Colonic mucosa (tissue), 4 donors: ENCODE results near the gene NTN3. TPM values are rescaled to one million over a fixed set of nuclear protein-coding genes. Genes with fewer than 3 reads are reported as not detected.
A peak's percentile ranks its signal among the peaks of the same experiment; 100 is the strongest.
"Not testable (repeated sequence)": the region's sequence is repeated elsewhere in the genome, so short reads cannot be mapped to it uniquely, and the experiment has no call there.

Experiments used
- DNase-seq: peaks from one replicate; pipeline ENCODE4 v3.0.0-alpha.2; 2020
- H3K27ac ChIP-seq: fragments of 200-600 bp; one replicate; pipeline ENCODE4 v1.8.0; 2021
- H3K27me3 ChIP-seq: fragments of 200-600 bp; one replicate; pipeline ENCODE4 v1.8.0; 2021
- H3K36me3 ChIP-seq: fragments of 200-600 bp; one replicate; pipeline ENCODE4 v1.8.0; 2021
- H3K4me1 ChIP-seq: fragments of 200-600 bp; one replicate; pipeline ENCODE4 v1.8.0; 2021; ENCODE audit warnings: mild to moderate bottlenecking
- H3K4me3 ChIP-seq: fragments of 200-600 bp; one replicate; pipeline ENCODE4 v1.8.0; 2021
- H3K9ac ChIP-seq, 2 donors: one replicate each; pipeline ENCODE4 v1.7.0; 2013; ENCODE audit warnings: control low read depth in 2 of 2, low read depth in 2 of 2, low read length in 2 of 2
- H3K9me3 ChIP-seq: fragments of 200-600 bp; one replicate; pipeline ENCODE4 v1.8.0; 2021
- intact Hi-C: fragments of 100-400 bp; cut with DNase I; formaldehyde crosslinking; loops from one replicate; pipeline ENCODE4 v1.14.1; 2022
- total RNA-seq, 2 donors: library from RNA; stranded (reverse); fragmentation: NEBNext Ultra II Directional in 1 of 2; extraction: Animal tissue kit (Norgen Biotek cat#: 25700) in 1 of 2; gene quantifications; one replicate each; pipeline ENCODE4 v1.2.1, GENCODE V29; 2021
- TF ChIP-seq, protein P1 (sequence below): fragments of 200-600 bp; IDR thresholded peaks from one replicate; pipeline ENCODE4 v1.8.0; 2022; ENCODE audit warnings: antibody characterized with exemption, mild to moderate bottlenecking
- donor health status: healthy.
- donor health status: DM: no; HTN: no; CAD: no.
- donor health status: DM: no; HTN: no; CAD: no.

Gene NTN3
- total RNA-seq, 2 donors from 2014 or later: not detected

DNA sequence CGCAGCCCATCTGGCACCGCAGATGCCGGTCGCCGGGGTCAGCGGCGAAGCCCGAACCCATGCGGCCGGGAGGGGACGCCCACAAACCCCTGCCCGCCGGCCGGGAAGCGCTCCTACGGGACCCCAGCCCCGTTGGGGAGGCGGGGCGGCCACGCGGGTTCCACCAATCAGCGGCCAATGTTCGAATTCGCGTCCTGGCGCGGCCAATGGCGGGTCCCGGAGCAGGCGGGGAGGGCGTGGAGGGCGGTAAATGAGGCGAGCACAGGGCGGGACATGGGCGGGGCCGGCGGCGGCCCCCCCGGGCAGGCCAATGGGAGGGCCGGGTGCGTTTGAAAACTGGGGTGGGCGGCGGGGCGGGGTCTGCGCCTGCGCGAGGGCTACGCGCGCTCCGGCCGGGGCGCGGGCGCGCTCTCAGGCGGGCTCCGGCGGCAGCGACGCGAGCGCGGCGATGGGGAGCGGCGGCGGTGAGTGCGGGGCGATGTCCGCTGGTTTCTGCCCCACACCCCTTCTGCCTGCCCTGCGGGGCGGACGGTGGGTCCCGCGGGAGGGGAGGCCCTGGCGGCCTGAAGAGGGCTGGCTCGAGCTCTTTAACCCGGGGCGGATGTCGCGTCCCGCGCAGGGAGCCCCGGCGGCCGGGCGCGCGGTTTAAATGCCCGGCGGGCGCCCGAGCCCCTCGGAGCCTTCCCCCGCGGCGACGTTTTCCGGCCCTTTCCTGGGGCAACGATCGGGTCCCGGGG lies 41.9 kb upstream of the NTN3 start, which contains the start of gene CCNF:
TSS of gene CCNF (plus strand) at position 414 of the 737 bp plus-strand sequence. CDS start at position 449, 35 bp downstream.
- peak within 1 kb of the TSS; percentile 76 to 88 for H3K9ac ChIP-seq
- peak within 1 kb of the TSS; percentile 49 for H3K27ac ChIP-seq
- intact Hi-C loops: loop anchor here (5.0 kb wide), 1 partner anchor 87 kb away; the partner anchor contains the start of gene ABCA3
- no peaks in the 10 kb centered on the region for H3K9me3 ChIP-seq
- DNase-seq: peak; percentile 98
- H3K36me3 ChIP-seq: no peaks in the 10 kb centered on the region
- no peaks in the 10 kb centered on the region for H3K27me3 ChIP-seq
- TF ChIP-seq, protein P1, sequence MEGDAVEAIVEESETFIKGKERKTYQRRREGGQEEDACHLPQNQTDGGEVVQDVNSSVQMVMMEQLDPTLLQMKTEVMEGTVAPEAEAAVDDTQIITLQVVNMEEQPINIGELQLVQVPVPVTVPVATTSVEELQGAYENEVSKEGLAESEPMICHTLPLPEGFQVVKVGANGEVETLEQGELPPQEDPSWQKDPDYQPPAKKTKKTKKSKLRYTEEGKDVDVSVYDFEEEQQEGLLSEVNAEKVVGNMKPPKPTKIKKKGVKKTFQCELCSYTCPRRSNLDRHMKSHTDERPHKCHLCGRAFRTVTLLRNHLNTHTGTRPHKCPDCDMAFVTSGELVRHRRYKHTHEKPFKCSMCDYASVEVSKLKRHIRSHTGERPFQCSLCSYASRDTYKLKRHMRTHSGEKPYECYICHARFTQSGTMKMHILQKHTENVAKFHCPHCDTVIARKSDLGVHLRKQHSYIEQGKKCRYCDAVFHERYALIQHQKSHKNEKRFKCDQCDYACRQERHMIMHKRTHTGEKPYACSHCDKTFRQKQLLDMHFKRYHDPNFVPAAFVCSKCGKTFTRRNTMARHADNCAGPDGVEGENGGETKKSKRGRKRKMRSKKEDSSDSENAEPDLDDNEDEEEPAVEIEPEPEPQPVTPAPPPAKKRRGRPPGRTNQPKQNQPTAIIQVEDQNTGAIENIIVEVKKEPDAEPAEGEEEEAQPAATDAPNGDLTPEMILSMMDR: no peak
- peak within 1 kb of the TSS; percentile 81 for H3K4me3 ChIP-seq
- H3K4me1 ChIP-seq: peaks cover 7% of the 10 kb centered on the region

DNA sequence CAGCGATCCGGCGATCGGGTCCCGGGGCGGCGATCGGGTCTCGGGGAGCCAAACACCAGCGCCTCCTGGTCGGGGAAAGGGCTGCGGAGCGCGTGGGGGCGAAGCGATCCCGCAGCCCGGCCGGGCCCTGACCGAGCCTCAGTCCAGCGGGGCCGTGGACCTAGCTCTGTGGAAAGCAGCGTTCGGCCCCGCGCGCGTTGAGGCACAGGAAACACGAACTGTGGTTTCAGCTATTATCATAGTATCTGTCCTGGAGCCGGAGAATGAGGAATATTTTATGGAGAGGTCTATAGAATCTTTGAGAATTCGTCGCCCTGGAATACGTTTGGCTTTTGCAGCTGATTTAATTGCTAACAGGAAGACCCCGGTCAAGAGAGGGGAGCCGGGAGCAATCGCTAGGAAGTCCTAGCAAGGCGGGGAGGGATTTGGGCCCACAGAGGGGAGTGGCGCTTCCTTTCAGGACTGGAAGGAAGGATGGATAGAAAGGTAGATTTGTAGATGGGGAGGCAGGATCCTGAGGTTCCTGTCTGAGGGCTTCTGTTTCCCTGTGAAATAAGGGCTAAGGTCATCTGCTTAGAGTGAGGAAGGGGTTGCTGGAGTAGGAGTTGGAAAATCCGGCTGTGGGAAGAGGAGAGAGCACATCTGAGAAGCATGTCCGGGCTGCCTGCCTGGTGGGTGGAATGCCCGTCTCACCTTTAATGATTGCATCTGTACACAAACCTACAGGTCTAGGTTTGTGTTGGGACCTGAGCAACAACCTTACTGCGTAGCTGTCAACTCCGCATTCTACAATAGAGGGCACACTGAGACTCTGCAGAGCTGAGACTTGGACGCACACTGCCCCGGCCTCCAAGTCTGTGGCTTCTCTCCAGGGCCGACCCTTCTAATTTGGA lies 41.1 kb upstream of the NTN3 start:
- H3K9ac ChIP-seq: peak overlapping the region; percentile 76 to 88
- no peak overlapping the region for H3K27ac ChIP-seq
- no peaks in the 10 kb centered on the region for H3K27me3 ChIP-seq
- peak; percentile 45 for DNase-seq
- H3K36me3 ChIP-seq: no peaks in the 10 kb centered on the region
- intact Hi-C loops: loop anchor here (5.0 kb wide), 2 partner anchors 67 to 88 kb away; partner anchors contain the start of gene ABCA3
- peak overlapping the region; percentile 81 for H3K4me3 ChIP-seq
- TF ChIP-seq, protein P1: no peak
- peaks cover 7% of the 10 kb centered on the region for H3K4me1 ChIP-seq
- no peaks in the 10 kb centered on the region for H3K9me3 ChIP-seq

- Histone ChIP-seq H3K27ac (no peak overlapping the region), H3K36me3 (no peaks in the 10 kb centered on the region), H3K9ac (no peak overlapping the region), H3K9me3 (no peaks in the 10 kb centered on the region), H3K4me3 (no peak overlapping the region), H3K4me1 (peaks cover 7% of the 10 kb centered on the region), H3K27me3 (no peaks in the 10 kb centered on the region)
- intact Hi-C loops: loop anchor here (5.0 kb wide), 1 partner anchor 65 kb away; no protein-coding TSS in a partner anchor
- TF ChIP-seq, protein P1: no peak
- no peak for DNase-seq
Measured at GRCh38 chr16:2432286-2432685, 38.8 kb upstream of the NTN3 start.

DNA sequence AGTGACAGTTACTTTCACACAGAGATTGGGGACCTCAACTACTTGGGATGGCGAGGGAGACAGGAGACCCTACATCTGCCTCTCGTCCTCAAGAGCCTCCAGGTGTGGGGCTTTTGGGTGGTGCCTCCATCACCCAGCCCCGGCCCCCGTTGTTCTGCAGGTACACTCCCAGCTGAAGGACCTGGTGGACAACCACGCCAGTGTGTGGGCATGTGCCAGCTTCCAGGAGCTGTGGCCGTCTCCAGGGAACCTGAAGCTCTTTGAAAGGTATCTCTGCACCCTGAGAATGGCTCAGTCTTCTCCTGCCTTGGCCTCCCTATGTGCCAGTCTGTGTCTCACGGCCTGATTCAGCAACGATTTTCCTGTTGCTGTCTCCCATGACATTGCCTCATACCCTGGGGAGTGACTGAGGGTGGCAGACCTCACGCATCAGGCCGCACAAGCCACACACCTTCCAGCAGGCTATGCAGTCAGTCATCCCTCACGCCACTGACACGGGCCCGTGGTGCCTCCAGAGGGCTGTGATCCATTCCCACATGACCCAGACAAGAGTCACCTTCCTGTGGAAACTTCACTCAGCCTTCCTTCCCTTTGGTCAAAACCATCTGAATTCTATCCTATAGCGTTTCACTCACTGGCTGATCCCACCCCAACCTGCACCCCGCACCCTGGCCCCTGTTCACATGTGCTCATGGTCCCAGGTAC lies 38.1 kb upstream of the NTN3 start:
- no peak overlapping the region for H3K9ac ChIP-seq
- TF ChIP-seq, protein P1: no peak
- H3K27ac ChIP-seq: no peak overlapping the region
- no peaks in the 10 kb centered on the region for H3K27me3 ChIP-seq
- intact Hi-C loops: loop anchor here (5.0 kb wide), 1 partner anchor 64 kb away; no protein-coding TSS in a partner anchor
- no peak for DNase-seq
- H3K4me3 ChIP-seq: no peak overlapping the region
- H3K36me3 ChIP-seq: no peaks in the 10 kb centered on the region
- no peaks in the 10 kb centered on the region for H3K9me3 ChIP-seq
- peaks cover 7% of the 10 kb centered on the region for H3K4me1 ChIP-seq

DNA sequence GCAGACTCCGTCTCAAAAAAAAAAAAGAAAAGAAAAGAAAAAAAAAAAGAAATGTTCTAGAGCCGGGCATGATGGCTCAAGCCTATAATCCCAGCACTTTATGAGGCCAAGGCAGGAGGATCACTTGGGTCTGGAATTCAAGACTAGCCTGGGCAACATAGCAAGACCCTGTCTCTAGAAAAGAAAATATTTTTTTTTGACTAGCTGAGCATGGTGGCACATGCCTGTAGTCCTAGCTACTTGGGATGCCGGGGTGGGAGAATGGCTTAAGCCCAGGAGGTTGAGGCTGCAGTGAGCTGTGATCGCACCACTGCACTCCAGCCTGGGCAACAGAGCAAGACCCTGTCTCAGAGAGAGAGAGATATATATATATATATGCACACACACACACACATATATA lies 35.9 kb upstream of the NTN3 start:
- H3K36me3 ChIP-seq, H3K4me1 ChIP-seq, intact Hi-C loops, H3K9ac ChIP-seq, H3K27me3 ChIP-seq, H3K4me3 ChIP-seq, H3K27ac ChIP-seq, H3K9me3 ChIP-seq, DNase-seq: not testable (repeated sequence)
